GM12865 (cell line): Measurements from ENCODE around the gene ADPRH.

Experiments used
- DNase-seq: peaks from one replicate; pipeline ENCODE4 v3.0.0; 2010; ENCODE audit warnings: low read depth
- H3K4me3 ChIP-seq: 2 replicates; pipeline ENCODE4 v1.5.1; 2011; ENCODE audit warnings: mild to moderate bottlenecking, low read depth, low read length, control low read depth
- TF ChIP-seq, protein P1 (sequence below): IDR thresholded peaks from 2 replicates; pipeline ENCODE4 v1.5.1; 2011; ENCODE audit warnings: low read length, control low read depth, low read depth, inconsistent platforms; ENCODE audit not compliant: insufficient read depth; ENCODE audit errors: missing control alignments

The ADPRH gene

DNA sequence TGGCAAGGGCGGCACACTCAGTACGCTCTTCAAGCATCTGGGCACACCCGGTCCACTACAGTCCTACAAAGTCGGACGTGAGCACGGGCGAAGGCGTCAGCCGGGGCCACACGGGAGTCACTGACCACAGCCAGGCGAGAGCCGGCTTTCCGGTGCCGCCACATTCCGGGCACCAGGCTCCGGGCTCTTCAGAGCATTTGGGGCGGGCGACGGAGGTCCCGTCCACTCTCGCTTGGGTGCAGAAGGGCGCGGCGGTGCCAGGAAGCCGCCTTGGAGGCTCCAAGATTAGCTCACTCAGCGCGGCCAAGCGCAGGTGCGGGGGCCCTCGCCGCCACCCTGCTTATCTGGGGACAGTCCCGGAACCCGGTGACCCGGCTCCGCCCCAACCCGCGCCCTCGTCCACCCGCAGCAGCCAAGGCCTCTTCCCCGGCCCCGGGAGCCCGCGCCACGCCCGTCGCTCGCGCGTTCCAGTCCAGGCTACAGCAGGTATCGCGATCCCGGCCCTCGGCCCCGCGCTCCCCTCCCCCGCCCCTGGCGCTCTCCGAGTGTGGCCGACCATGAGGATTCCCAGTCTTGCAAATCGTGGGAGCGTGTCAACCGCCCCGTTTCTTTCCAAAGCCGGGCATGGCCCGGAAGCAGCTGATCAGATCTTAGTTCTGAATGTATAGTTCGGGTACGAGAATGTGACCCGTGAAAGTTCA, at the start of gene ADPRH:
Gene ADPRH, plus strand, starts transcription at position 127 of the 701 bp plus-strand sequence. CDS start 2,678 bp downstream, outside the sequence.
- H3K4me3 ChIP-seq: peak within 1 kb of the TSS; percentile 59
- TF ChIP-seq, protein P1, sequence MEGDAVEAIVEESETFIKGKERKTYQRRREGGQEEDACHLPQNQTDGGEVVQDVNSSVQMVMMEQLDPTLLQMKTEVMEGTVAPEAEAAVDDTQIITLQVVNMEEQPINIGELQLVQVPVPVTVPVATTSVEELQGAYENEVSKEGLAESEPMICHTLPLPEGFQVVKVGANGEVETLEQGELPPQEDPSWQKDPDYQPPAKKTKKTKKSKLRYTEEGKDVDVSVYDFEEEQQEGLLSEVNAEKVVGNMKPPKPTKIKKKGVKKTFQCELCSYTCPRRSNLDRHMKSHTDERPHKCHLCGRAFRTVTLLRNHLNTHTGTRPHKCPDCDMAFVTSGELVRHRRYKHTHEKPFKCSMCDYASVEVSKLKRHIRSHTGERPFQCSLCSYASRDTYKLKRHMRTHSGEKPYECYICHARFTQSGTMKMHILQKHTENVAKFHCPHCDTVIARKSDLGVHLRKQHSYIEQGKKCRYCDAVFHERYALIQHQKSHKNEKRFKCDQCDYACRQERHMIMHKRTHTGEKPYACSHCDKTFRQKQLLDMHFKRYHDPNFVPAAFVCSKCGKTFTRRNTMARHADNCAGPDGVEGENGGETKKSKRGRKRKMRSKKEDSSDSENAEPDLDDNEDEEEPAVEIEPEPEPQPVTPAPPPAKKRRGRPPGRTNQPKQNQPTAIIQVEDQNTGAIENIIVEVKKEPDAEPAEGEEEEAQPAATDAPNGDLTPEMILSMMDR: no peak
- DNase-seq: peak; percentile 91

DNA sequence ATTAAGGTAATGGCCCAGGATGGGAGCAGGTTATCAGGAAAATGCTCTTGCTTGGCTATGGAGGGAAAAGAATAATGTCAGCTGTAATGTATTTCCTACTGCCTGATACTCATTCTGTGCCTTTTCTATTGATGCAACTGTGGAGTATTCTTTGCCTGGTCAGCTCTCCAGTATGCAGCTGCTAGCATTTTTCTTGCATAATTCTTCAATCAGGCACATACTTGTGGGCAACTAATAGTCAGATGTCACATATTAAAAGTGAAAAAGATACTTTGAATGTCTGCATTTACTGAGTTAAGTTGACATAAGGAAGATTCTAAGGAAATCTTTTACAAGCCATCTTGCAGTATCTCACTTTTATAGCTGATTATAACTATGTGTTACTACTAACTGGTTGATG, 49.4 kb upstream of the ADPRH start:
- H3K4me3 ChIP-seq: no peak overlapping the region
- DNase-seq: no peak
- TF ChIP-seq, protein P1: no peak

DNA sequence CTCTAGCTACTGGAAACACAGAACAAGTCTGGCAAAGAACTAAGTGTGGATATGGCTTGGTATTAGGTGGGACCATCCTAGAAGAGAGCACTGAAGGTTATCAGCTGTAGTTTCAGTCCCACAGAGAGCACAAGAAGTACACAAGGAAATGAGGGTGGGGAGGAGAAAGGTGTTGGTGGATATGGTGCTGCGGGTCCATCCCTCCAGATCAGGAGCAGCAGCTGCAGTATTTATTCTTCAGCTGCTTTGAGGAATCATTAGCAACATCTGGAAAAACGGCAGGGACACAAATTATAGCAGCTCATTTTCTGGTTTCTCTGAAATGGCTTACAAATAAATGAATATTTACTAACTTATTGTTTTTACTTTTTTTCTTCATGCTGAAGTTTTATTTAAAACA, 48.8 kb upstream of the ADPRH start:
- no peak for DNase-seq
- TF ChIP-seq, protein P1: no peak

DNA sequence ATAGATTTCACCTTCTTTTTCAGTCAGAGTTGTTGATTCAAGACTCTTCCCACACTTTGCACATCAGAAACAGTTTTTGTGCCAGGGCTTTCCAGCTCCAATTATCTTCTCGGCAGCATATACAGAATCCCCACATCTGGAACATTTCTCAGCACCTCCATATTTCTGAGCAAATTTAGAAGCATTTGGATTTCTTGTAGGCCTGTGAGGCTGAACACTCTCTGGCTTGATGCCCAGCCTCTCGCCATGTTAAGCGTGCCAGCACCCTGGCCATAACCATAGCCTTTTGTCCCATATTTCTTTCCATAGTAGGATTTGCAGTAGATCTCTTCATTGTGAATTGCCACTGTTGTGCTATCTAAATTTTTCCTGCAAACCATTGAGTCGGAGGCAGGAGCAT, 48.1 kb upstream of the ADPRH start:
- H3K4me3 ChIP-seq: no peak overlapping the region
- DNase-seq: no peak
- TF ChIP-seq, protein P1: no peak

More for the DNA sequence above, 48.8 kb upstream of the ADPRH start:
- H3K4me3 ChIP-seq: no peak overlapping the region

DNA sequence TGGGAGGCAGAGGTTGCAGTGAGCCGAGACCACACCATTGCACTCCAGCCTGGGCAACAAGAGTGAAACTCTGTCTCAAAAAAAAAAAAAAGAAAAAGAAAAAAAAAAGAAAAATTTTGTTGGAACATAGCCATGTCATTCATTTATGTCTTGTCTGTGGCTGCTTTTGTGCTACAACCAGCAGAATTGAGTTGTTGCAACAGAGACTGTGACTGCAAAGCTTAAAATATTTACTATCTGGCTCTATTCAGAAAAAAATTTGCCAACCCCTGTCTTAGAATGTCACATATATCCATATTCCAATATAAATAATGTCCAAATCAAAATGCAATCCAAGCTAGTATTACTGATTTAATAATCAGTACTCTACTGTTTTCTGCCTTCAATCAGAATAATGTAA, 45.0 kb upstream of the ADPRH start:
- H3K4me3 ChIP-seq: no peak overlapping the region
- DNase-seq: no peak
- TF ChIP-seq, protein P1: no peak

DNA sequence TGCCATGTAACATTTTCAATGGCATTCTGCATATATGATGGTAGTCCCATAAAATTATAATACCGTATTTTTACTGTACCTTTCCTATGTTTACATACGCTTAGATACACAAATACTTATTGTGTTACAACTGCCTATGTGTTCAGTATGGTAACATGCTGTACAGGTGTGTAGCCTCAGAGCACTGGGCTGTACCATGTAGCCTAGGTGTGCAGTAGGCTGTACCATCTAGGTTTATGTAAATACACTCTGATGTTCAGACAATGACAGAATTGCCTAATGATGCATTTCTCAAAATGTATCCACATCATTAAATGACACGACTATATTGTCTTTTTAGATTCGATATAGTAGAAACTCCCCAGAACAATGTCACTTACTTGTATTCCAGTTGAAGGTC, 42.5 kb upstream of the ADPRH start:
- DNase-seq: no peak
- TF ChIP-seq, protein P1: no peak
- no peak overlapping the region for H3K4me3 ChIP-seq

DNA sequence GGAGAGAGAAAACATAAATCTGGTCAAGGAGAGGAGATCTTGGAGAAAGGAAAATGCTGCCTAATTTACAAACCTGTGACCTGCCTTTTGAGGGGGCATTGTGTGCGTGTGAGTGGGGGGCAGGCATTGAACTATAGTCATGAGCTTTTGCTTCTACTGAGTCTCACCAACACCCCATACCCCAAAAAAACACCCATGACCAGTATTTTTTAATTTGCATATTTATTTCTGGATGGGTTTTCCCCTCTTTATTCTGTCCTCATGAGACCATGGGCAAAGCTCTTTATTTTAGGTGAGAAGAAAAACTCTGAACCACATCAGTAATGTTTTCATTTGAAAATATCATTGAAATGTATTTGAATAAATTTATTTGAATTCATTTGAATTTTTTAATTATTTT, 40.5 kb upstream of the ADPRH start:
- no peak overlapping the region for H3K4me3 ChIP-seq
- no peak for DNase-seq
- TF ChIP-seq, protein P1: no peak
